Ascending aorta (tissue), 2 donors: ENCODE data around the gene GSDME. TPM values are rescaled to one million over a fixed set of nuclear protein-coding genes. Genes with fewer than 3 reads are reported as not detected.

Experiments used
- DNase-seq, 2 donors: peaks; one replicate each; pipeline ENCODE4 v3.0.0-alpha.2; 2019; ENCODE audit warnings: low spot score in 2 of 2
- H3K27ac ChIP-seq, 2 donors: fragments of 200-600 bp; sonication (generic); one replicate each; pipeline ENCODE4 v1.5.1; 2016 to 2017; ENCODE audit warnings: mild to moderate bottlenecking in 1 of 2
- H3K27me3 ChIP-seq: fragments of 200-600 bp; sonication (generic); one replicate; pipeline ENCODE4 v1.5.1; 2017
- H3K36me3 ChIP-seq, 2 donors: fragments of 200-600 bp; sonication (generic); one replicate each; pipeline ENCODE4 v1.5.1; 2016
- H3K4me1 ChIP-seq, 2 donors: fragments of 200-600 bp; sonication (generic); one replicate each; pipeline ENCODE4 v1.5.1; 2016 to 2017; ENCODE audit warnings: mild to moderate bottlenecking in 1 of 2
- H3K4me3 ChIP-seq, 2 donors: fragments of 200-600 bp; sonication (generic); one replicate each; pipeline ENCODE4 v1.5.1; 2016 to 2017; ENCODE audit warnings: mild to moderate bottlenecking in 1 of 2
- H3K9me3 ChIP-seq, 2 donors: fragments of 200-600 bp; sonication (generic); one replicate each; pipeline ENCODE4 v1.5.1; 2016
- intact Hi-C: fragments of 100-400 bp; cut with DNase I; formaldehyde crosslinking; loops from one replicate; pipeline ENCODE4 v1.15.1; 2023
- total RNA-seq: library from RNA; depleted of rRNA; stranded (reverse); fragments of >200 nt; gene quantifications from one replicate; pipeline ENCODE4 v1.1.0, GENCODE V29; 2016
- TF ChIP-seq, protein P1 (sequence below), 3 experiments: fragments of 200-600 bp in 2 of 3; fragments of 450-650 bp in 1 of 3; sonication (generic) in 2 of 3; IDR thresholded peaks; one replicate each; pipeline ENCODE4 v1.5.1; 2016 to 2019; ENCODE audit warnings: antibody characterized with exemption in 3 of 3, mild to moderate bottlenecking in 1 of 3, moderate library complexity in 1 of 3

The GSDME gene
- total RNA-seq, 1 donor from 2014 or later, result 14.9 TPM

DNA sequence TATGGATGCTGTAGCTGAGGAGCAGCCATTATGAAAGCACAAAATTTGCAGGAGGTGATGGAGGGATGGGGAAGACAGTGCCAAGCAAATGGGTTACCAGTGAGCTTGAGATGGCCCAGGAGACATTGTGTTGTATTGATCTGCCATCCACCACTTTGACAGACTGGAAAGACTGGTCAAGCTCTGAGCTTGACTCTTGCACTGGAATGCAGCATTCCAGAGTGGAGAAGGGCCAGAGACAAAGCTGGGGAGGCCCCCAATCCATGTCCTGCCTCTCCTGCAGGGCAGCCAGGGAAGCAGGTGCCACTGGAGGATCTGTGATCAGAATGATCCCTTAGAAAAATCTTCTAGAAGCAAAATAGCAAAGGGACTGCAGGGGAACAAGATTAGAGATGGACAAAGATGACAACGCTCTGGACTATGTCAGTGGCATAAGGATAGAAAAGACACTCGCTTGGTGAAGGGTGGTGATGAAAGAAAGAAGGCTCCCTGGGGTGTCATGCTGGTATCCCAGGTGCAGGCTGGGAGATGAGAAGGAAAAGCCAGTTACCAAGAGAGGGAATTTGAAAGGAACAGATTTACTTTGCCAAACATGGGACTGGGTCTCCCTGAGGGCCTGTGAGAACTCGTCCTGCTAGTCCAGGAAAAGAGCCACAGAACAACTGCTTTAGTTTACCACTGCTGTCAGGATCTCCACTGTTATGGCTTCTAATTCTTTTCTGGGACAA is 5.0 kb downstream of the GSDME start:
- TF ChIP-seq, protein P1, sequence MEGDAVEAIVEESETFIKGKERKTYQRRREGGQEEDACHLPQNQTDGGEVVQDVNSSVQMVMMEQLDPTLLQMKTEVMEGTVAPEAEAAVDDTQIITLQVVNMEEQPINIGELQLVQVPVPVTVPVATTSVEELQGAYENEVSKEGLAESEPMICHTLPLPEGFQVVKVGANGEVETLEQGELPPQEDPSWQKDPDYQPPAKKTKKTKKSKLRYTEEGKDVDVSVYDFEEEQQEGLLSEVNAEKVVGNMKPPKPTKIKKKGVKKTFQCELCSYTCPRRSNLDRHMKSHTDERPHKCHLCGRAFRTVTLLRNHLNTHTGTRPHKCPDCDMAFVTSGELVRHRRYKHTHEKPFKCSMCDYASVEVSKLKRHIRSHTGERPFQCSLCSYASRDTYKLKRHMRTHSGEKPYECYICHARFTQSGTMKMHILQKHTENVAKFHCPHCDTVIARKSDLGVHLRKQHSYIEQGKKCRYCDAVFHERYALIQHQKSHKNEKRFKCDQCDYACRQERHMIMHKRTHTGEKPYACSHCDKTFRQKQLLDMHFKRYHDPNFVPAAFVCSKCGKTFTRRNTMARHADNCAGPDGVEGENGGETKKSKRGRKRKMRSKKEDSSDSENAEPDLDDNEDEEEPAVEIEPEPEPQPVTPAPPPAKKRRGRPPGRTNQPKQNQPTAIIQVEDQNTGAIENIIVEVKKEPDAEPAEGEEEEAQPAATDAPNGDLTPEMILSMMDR (IDR thresholded peaks at IDR 0.05), result no peak
- intact Hi-C loops, result no loop called here
- no peak for DNase-seq
- Histone ChIP-seq H3K27ac (no peak overlapping the region), H3K4me3 (no peak overlapping the region), H3K4me1 (no peaks in the 10 kb centered on the region), H3K36me3 (no peaks in the 10 kb centered on the region), H3K27me3 (no peaks in the 10 kb centered on the region), H3K9me3 (no peaks in the 10 kb centered on the region)

DNA sequence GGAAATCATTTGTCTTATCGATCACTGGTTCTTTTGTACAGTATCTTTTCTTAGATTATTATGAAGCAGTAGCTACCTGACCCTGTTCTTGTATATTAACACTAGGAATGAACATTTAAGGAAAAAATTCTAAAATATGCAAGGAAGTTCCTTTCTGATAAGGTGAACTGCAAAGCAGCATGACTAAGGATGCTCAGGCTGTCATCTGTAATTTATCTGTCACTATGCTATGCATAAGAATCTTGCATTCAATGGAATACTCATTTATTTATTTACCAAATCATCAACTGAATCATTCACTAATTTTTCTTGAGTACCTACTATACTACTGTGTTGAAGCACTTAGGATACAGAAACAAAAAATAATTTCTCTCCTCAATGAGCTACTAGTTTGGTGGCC is 5.8 kb downstream of the GSDME start:
- Histone ChIP-seq H3K9me3 (no peaks in the 10 kb centered on the region), H3K4me1 (no peaks in the 10 kb centered on the region), H3K27me3 (no peaks in the 10 kb centered on the region), H3K4me3 (no peak overlapping the region), H3K27ac (no peak overlapping the region), H3K36me3 (no peaks in the 10 kb centered on the region)
- intact Hi-C loops, result no loop called here
- no peak for DNase-seq
- TF ChIP-seq, protein P1 (IDR thresholded peaks at IDR 0.05), result no peak

DNA sequence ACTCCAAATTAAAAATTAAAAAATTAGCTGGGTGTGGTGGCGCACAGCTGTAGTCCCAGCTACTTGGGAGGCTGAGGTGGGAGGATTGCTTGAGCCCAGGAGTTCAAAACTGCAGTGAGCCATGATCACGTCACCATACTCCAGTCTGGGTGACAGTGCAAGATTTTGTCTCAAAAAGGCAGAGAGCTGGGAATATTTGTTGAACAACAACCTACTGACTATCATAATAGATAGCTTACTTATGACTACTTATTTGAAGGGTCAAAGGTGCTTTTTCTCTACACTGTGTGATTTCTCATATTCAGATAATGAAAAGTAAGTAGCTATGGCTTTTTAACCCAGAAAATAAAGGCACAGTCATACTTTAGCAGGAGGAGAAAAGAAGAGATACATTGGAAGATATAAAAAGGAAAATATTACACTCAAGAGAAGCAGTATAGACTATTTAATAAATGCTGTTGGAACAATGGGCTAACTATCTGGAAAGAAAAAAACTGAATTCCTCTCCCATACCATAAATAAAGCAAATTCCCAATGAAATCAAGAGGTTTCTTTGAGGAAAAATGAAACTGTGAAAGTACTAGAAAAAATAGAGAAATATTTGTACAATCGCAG is 6.7 kb downstream of the GSDME start:
- no peaks in the 10 kb centered on the region for H3K27me3 ChIP-seq
- H3K4me3 ChIP-seq, result no peak overlapping the region
- H3K4me1 ChIP-seq, result no peaks in the 10 kb centered on the region
- TF ChIP-seq, protein P1 (IDR thresholded peaks at IDR 0.05), result no peak
- DNase-seq, result no peak
- H3K9me3 ChIP-seq, result no peaks in the 10 kb centered on the region
- no peaks in the 10 kb centered on the region for H3K36me3 ChIP-seq
- intact Hi-C loops, result no loop called here
- no peak overlapping the region for H3K27ac ChIP-seq

DNA sequence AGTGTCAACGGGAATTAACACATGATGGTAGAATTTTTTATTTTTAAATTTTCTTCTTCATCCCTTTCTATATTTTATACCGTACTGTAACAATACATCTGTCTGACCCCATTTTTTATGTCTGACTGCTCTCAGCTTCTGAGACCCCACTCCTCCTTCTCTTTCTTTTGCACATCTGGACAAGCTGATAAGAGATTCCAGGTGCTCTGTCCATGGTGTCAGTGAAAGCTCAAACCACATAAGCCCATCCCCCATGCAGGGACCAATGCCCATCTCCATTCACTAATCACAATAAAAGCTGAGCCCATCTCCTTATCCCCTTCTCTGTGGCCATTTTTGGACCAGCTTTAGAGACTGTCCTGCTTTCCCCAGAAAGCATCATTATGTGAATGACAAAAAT is 8.7 kb downstream of the GSDME start:
- intact Hi-C loops, result no loop called here
- Histone ChIP-seq H3K9me3 (no peaks in the 10 kb centered on the region), H3K36me3 (peaks cover 0 to 3% of the 10 kb centered on the region in 2 donors), H3K4me1 (no peaks in the 10 kb centered on the region), H3K27ac (no peak overlapping the region), H3K27me3 (no peaks in the 10 kb centered on the region), H3K4me3 (no peak overlapping the region)
- no peak for DNase-seq
- TF ChIP-seq, protein P1 (IDR thresholded peaks at IDR 0.05), result no peak

DNA sequence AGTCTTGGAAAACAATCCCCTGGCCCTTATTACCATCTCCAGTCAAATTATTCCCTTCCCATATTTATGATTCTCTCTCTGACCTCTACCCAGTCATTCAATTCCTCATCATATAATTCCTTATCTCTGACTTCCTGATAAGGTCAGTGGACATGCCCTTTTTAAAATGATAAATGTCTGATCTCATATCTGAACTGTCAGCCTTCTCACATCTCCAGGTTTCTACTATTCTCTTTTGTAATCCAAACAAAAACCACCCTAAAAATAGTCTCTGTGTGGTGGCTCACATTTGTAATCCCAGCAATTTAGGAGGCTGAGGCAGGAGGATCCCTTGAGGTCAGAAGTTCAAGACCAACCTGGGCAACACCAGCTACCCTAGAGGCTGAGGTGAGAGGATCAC is 11.9 kb downstream of the GSDME start:
- Histone ChIP-seq H3K9me3 (no peaks in the 10 kb centered on the region), H3K4me1 (no peaks in the 10 kb centered on the region), H3K36me3 (peaks cover 0 to 3% of the 10 kb centered on the region in 2 donors), H3K27ac (no peak overlapping the region), H3K27me3 (no peaks in the 10 kb centered on the region), H3K4me3 (no peak overlapping the region)
- no peak for DNase-seq
- intact Hi-C loops, result no loop called here
- TF ChIP-seq, protein P1 (IDR thresholded peaks at IDR 0.05), result no peak
